ENCODE data around the gene HOXB5.
A peak's percentile ranks its signal among the peaks of the same experiment; 100 is the strongest.

HOXB5 gene

DNA sequence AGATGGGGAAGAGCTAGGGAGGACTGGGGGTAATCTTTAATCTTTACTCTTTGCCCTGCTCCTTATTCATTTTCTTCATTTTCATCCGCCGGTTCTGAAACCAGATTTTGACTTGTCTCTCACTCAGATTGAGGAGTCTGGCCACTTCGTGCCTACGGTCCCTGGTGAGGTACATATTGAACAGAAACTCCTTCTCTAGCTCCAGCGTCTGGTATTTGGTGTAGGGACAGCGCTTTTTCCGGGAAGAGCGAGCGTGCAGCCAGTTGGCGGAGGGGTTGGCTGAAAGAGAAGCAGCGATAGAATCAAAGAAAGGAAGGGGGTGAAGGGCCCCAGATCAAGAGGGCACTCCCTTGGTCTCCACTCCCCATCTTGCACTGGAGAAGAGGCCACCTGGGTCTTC is 29.3 kb upstream of the HOXB5 start:
- no peak overlapping the region for H3K27ac ChIP-seq
- no peak for TF ChIP-seq ZFX (IDR thresholded peaks at IDR 0.05; ENCODE audit: borderline replicate concordance)
- TF ChIP-seq, protein P1, sequence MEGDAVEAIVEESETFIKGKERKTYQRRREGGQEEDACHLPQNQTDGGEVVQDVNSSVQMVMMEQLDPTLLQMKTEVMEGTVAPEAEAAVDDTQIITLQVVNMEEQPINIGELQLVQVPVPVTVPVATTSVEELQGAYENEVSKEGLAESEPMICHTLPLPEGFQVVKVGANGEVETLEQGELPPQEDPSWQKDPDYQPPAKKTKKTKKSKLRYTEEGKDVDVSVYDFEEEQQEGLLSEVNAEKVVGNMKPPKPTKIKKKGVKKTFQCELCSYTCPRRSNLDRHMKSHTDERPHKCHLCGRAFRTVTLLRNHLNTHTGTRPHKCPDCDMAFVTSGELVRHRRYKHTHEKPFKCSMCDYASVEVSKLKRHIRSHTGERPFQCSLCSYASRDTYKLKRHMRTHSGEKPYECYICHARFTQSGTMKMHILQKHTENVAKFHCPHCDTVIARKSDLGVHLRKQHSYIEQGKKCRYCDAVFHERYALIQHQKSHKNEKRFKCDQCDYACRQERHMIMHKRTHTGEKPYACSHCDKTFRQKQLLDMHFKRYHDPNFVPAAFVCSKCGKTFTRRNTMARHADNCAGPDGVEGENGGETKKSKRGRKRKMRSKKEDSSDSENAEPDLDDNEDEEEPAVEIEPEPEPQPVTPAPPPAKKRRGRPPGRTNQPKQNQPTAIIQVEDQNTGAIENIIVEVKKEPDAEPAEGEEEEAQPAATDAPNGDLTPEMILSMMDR (IDR thresholded peaks at IDR 0.05): no peak

DNA sequence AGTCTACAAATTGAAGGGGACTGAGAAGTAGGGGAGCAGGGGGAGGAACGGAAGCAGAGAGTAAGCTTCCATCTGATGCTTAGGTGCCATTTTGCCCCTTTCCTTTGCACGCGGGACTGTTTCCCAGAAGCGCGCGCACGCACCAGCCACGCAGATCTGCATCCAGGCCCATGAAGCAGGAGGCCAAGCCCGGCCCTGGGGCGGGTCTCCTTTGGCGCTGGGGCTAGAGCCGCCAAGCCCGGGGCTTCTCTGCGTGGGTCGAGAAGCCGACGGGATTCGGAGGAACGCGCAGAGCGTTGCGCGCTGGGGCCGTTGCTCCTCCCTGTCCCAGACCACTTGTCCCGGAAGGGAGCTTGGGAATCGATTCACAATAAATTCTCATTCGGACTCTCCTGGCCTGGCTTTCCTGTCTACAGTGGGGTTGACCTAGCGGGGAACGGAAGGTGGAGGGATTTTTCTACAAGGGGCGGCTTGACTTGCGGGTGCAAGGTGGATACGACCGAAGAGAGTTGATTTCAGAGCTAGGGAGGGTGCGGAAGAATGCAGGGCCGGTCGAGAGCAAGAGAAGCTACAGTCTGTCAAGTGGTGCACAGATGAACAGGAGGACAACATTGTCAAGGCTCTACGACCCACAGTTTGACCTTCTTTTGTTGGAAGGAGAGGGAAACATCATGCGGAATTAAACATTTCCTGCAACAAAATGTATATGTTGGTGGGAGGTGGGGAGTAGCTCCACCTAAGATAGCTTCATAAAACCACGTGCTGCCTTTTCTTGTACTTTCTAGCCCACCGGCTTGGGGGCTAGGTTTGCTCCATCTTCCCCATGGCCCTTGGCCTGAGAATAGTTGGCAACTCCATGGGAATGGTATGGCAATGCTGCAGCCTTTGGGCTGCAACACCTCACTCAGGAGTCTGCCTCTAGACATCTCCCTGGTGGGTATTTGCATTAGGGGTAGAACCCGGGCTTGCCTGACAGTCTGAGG is 28.1 kb upstream of the HOXB5 start:
- TF ChIP-seq, protein P1 (IDR thresholded peaks at IDR 0.05): no peak
- TF ChIP-seq ZFX (IDR thresholded peaks at IDR 0.05; ENCODE audit: borderline replicate concordance): no peak
- no peak overlapping the region for H3K27ac ChIP-seq

DNA sequence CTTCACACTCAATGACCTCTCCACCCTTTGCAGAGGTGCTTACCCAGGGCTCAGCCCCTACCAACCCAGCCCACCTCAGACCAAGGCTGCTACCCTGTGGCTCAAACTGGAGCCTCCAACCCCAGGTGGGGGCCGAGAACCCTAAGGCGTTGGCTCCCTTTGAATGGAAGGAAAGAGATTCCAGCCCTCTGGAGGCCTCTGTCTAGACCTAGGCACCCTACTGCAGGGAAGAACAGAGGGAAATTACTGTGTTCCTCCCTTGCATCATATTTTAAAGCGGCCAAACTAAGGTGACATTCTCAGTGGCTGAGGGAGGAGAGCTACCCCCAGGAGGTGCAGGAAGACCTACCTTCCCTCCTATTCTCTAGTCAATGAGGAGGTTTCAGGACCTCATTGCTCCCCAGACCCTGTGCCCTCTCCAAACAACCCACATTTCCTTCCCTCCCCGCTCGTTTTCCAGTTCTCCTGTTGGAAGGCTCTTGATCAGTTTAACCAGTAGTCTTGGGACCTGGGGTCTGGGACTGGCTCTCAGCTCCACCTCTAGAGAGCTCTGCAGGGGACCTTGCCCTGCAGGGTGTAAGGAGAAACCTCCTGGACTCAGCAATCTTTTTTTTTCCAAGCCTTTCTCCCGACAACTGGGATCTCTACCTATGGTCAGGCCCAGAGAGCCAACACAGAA is 27.0 kb upstream of the HOXB5 start:
- no peak overlapping the region for H3K27ac ChIP-seq
- TF ChIP-seq, protein P1 (IDR thresholded peaks at IDR 0.05): no peak
- no peak for TF ChIP-seq ZFX (IDR thresholded peaks at IDR 0.05; ENCODE audit: borderline replicate concordance)

DNA sequence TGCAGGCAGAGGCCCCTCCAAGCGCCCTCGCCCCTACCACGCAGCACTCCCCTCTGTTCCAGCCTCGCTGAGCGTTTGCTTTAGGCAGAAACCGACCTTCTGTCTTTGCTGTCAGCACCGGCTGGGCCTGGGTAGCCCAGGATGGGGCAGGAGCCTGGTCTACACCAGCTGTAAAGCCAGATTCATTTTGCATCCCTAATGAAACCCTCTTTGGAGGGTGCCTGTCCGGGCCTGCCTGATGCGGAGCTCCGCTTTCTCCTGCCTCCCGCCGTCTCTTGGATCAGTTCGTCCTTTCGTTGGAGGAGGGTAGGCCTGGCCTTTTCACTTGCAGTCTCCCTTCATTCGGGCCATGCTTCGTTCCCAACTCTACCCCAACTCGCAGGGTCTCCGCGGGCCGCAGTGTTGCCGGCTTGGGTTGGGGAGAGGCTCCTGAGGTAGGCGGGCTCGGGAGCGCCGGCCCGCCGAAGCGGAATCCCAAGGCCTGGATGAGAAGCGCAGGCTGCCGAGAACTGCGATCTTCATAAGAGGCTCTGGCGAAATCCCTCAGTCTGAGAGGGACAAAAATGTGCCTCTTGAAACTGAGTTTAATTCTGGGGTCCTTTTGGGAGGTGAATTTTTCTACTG is 26.4 kb upstream of the HOXB5 start:
- peak overlapping the region; percentile 23; the same call in 1 of the 2 replicates for H3K27ac ChIP-seq

DNA sequence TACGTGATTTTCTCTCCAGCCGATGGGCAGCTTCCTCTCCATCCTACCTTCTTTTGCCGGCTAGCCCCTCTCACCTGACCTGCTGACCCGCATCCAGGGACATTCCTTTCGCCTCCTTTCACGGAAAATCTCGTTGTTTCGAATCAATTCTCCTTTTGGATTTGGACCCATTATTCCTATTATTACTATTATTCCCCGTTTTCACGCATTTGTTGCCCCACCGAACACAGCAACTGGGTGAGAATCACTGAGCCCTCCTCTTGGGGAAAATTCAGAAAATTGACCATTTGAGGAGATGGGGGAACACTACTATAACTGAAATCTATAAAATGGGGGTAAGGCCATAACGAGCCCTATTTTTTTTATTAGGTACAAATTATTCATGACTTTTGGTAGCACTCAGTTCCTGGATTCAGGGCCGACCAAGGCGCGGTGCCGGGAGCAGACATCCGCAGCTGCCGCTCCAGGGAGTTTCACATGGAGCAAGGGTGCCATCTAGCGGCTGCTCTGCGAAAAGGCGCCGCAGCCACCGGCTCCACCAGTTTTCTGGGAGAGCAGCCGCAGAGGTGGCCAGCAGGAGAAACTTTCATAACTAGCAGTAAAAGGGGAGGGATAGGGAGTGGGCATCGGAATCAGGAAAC is 24.8 kb upstream of the HOXB5 start:
- no peak for TF ChIP-seq ZFX (IDR thresholded peaks at IDR 0.05; ENCODE audit: borderline replicate concordance)
- TF ChIP-seq, protein P1 (IDR thresholded peaks at IDR 0.05): peak; percentile 93
- peak overlapping the region; percentile 96; the same call in 1 of the 2 replicates for H3K27ac ChIP-seq

More for the DNA sequence above, 26.4 kb upstream of the HOXB5 start:
- no peak for TF ChIP-seq ZFX (IDR thresholded peaks at IDR 0.05; ENCODE audit: borderline replicate concordance)
- TF ChIP-seq, protein P1 (IDR thresholded peaks at IDR 0.05): no peak

DNA sequence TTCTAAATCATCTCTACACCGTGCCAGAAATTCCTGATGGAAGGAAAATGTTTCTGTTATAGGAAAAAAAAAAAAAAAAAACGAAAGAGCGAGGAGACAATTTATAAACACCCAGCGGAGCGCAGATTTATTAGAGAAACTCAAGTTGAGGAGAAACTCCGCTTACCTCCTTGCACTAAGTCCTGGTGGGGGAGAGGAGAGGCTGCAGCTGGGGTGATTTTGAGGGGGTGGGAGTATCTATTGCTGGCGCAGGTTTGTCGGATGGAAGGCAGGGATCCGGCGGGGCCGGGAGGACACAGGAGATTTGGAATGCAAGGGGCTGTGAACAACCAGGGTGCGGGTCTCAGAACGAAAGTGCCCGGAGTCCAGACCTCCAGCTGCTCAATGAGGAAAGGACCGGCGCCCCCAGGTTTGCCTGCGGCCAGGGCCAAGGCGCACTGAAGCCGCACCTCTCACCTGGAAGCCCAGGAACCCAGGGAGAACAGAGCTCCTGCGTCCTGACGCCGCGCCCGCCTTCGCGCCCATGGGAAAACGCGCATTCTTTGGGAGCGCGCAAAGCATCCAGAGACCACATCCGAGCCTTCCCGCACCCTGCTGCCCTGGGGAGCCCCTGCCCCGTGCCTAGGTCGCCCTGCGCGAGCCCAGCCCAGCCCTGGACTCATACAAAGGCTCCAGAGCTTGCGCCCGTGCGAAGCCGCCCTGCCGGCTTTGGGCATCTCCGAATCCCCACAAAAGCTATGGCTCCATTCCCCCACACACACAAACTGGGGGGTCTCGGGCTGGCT is 24.1 kb upstream of the HOXB5 start:
- peak overlapping the region; percentile 96 for H3K27ac ChIP-seq
- TF ChIP-seq ZFX (IDR thresholded peaks at IDR 0.05; ENCODE audit: borderline replicate concordance): no peak
- TF ChIP-seq, protein P1 (IDR thresholded peaks at IDR 0.05): no peak
